GM12878 (cell line): ENCODE data around the gene TSPEAR. TPM values are rescaled to one million over a fixed set of nuclear protein-coding genes. Genes with fewer than 3 reads are reported as not detected.

Source experiments
- ATAC-seq: fragments of 200-7000 bp; cut with Tn5 transposase; 3 replicates; pipeline ENCODE4 v1.9.1; 2020; ENCODE audit warnings: mild to moderate bottlenecking, moderate library complexity
- BruUV-seq: library from RNA; stranded (reverse); fragments of 400-500 nt; replicated peaks from 2 replicates; lab custom pipeline; 2021; lab: Mats Ljungman, UMichigan
- CTCF ChIA-PET: fragments of 300-600 bp; sonication (Branson Sonifier 250); formaldehyde crosslinking; extraction: SDS; loops from one replicate; lab custom pipeline; 2021; ENCODE audit warnings: inconsistent platforms; lab: Yijun Ruan, JAX
- POLR2A ChIA-PET: fragments of 350-600 bp; formaldehyde crosslinking; extraction: SDS; loops from one replicate; lab custom pipeline; 2021; ENCODE audit warnings: inconsistent platforms; lab: Charles Lee
- RAD21 ChIA-PET: fragments of 300-600 bp; sonication (Branson Sonifier 250); formaldehyde crosslinking; loops from one replicate; lab custom pipeline; 2023; ENCODE audit warnings: antibody characterized with exemption; ENCODE audit not compliant: unreplicated experiment; lab: Charles Lee
- SMC1A ChIA-PET: fragments of 300-600 bp; sonication (Branson Sonifier 250); formaldehyde crosslinking; loops from one replicate; lab custom pipeline; 2023; ENCODE audit not compliant: unreplicated experiment, uncharacterized antibody; lab: Charles Lee
- DNase-seq: peaks from one replicate; pipeline ENCODE4 v3.0.0-alpha.2; 2011; ENCODE audit warnings: low read depth, low spot score
- FAIRE-seq: peaks from 3 replicates; lab custom pipeline; 2011; peaks lifted over from hg19 to GRCh38; lab: Jason Lieb, UNC
- H2AFZ ChIP-seq: 2 replicates; pipeline ENCODE4 v1.6.0; 2011; ENCODE audit warnings: low read depth, low read length, control low read depth; ENCODE audit not compliant: control insufficient read depth
- H3K27ac ChIP-seq: 2 replicates; pipeline ENCODE4 v1.5.1; 2011; ENCODE audit warnings: control low read depth; ENCODE audit not compliant: control insufficient read depth, insufficient read depth
- H3K27me3 ChIP-seq, 2 experiments: replicated peaks in 1 of 2; 2 replicates each; pipeline versions ENCODE4 v1.6.0 to v1.6.1; 2011; ENCODE audit warnings: low read length in 1 of 2; ENCODE audit not compliant: control insufficient read depth in 2 of 2, insufficient read depth in 2 of 2
- H3K36me3 ChIP-seq, 2 experiments: 2 replicates each; pipeline ENCODE4 v1.5.1; 2011; ENCODE audit warnings: low read length in 1 of 2; ENCODE audit not compliant: control insufficient read depth in 2 of 2, insufficient read depth in 2 of 2
- H3K4me1 ChIP-seq: 2 replicates; pipeline ENCODE4 v1.6.1; 2011; ENCODE audit warnings: mild to moderate bottlenecking, low read length, moderate library complexity, mixed read lengths; ENCODE audit not compliant: control insufficient read depth, insufficient read depth
- H3K4me2 ChIP-seq: 2 replicates; pipeline ENCODE4 v1.6.0; 2011; ENCODE audit warnings: control low read depth; ENCODE audit not compliant: control insufficient read depth, insufficient read depth
- H3K4me3 ChIP-seq: fragments of 200-600 bp; sonication (generic); 2 replicates; pipeline ENCODE4 v1.5.1; 2016
- H3K79me2 ChIP-seq: 2 replicates; pipeline ENCODE4 v1.6.0; 2011; ENCODE audit warnings: low read length; ENCODE audit not compliant: control insufficient read depth, insufficient read depth
- H3K9ac ChIP-seq: 2 replicates; pipeline ENCODE4 v1.8.0; 2011; ENCODE audit warnings: low read length, control low read depth, mixed read lengths; ENCODE audit not compliant: control insufficient read depth, insufficient read depth
- H3K9me3 ChIP-seq: replicated peaks from 3 replicates; pipeline ENCODE4 v1.5.1; 2011; ENCODE audit warnings: mild to moderate bottlenecking, low read length; ENCODE audit not compliant: control insufficient read depth, insufficient read depth
- H4K20me1 ChIP-seq: 2 replicates; pipeline ENCODE4 v1.6.0; 2011; ENCODE audit not compliant: control insufficient read depth, insufficient read depth
- BCL11A ChIP-seq: IDR thresholded peaks from 2 replicates; pipeline ENCODE4 v1.6.1; 2011; ENCODE audit warnings: low read depth, low read length
- BCL3 ChIP-seq: IDR thresholded peaks from 2 replicates; pipeline ENCODE4 v1.6.1; 2011; ENCODE audit warnings: borderline replicate concordance, low read depth, mild to moderate bottlenecking, moderate library complexity, low read length; ENCODE audit not compliant: insufficient read depth, poor library complexity, severe bottlenecking
- BCLAF1 ChIP-seq: fragments of 450-650 bp; IDR thresholded peaks from 2 replicates; pipeline ENCODE4 v1.6.1; 2017; ENCODE audit warnings: antibody characterized with exemption, mild to moderate bottlenecking, moderate library complexity
- E2F4 ChIP-seq: IDR thresholded peaks from 2 replicates; pipeline ENCODE4 v1.6.1; 2012; ENCODE audit warnings: low read depth, low read length, improper control_type of control experiment
- FOXK2 ChIP-seq: fragments of 450-650 bp; IDR thresholded peaks from 2 replicates; pipeline ENCODE4 v1.6.1; 2017; ENCODE audit warnings: mild to moderate bottlenecking, moderate library complexity
- HDAC6 ChIP-seq: fragments of 200-600 bp; sonication (generic); IDR thresholded peaks from one replicate; pipeline ENCODE4 v1.8.0; 2017; ENCODE audit warnings: antibody characterized with exemption; ENCODE audit not compliant: unreplicated experiment
- MLLT1 ChIP-seq: fragments of 450-650 bp; IDR thresholded peaks from 2 replicates; pipeline ENCODE4 v1.6.1; 2016; ENCODE audit warnings: mild to moderate bottlenecking
- MYC ChIP-seq: IDR thresholded peaks from 2 replicates; pipeline ENCODE4 v1.6.1; 2011; ENCODE audit warnings: mild to moderate bottlenecking, low read length, moderate library complexity, inconsistent platforms; ENCODE audit not compliant: insufficient read depth, insufficient replicate concordance, insufficient read length, severe bottlenecking
- NR2C2 ChIP-seq: IDR thresholded peaks from 2 replicates; pipeline ENCODE4 v1.6.1; 2011; ENCODE audit warnings: borderline replicate concordance, low read depth; ENCODE audit not compliant: control insufficient read depth, insufficient read length
- ZBTB11 ChIP-seq: fragments of 450-650 bp; formaldehyde crosslinking; IDR thresholded peaks from 2 replicates; pipeline ENCODE4 v1.5.0; 2022; ENCODE audit warnings: mild to moderate bottlenecking, missing genetic modification characterization
- WGBS: methylation state at CpG from one replicate; pipeline ENCODE4 v1.1.6; 2016; ENCODE audit warnings: low lambda C conversion rate; ENCODE audit not compliant: insufficient replicate concordance, insufficient coverage; ENCODE audit errors: missing lambda C conversion rate; 5-methylcytosine and 5-hydroxymethylcytosine counted together
- in situ Hi-C: fragments of 300-500 bp; cut with MboI; formaldehyde crosslinking; loops from 9 replicates; pipeline ENCODE4 v1.14.3; 2018; ENCODE audit warnings: mixed read lengths
- intact Hi-C: fragments of 100-400 bp; cut with micrococcal nuclease; formaldehyde crosslinking; loops from one replicate; pipeline ENCODE4 v1.14.2; 2022; ENCODE audit not compliant: unreplicated experiment
- polyA plus RNA-seq, 11 experiments: library from polyadenylated mRNA; depleted of rRNA in 4 of 11; unstranded in 6 of 11; stranded (reverse) in 5 of 11; fragments of >200 nt; fragmentation: Nextera tagmentation in 4 of 11; fragmentation: Illumina TruSeq in 1 of 11; extraction: Ambion mirVana in 4 of 11; extraction: Trizol in 1 of 11; gene quantifications; 1 replicate in 1 of 11; 2 replicates in 10 of 11; pipeline versions ENCODE4 v1.2.1 to v1.2.3, GENCODE V29; 2011 to 2016; ENCODE audit warnings: inconsistent platforms in 2 of 11, missing spikeins in 2 of 11, low read depth in 1 of 11
- total RNA-seq, 4 experiments: library from RNA; depleted of rRNA in 3 of 4; stranded (reverse); fragments of >200 nt in 3 of 4; fragmentation: Illumina TruSeq in 1 of 4; extraction: Trizol in 1 of 4; gene quantifications; 2 replicates each; pipeline versions ENCODE4 v1.2.1 to v1.2.3, GENCODE V29; 2013 to 2021

Gene TSPEAR
- total and polyA plus RNA-seq, 10 of the 15 experiments (the other 5 are each of a cell fraction or from before 2014, with no cell fraction given), result not detected

- FAIRE-seq (no peak), DNase-seq (no peak), ATAC-seq (no peak)
- Histone ChIP-seq H2AFZ (no peak overlapping the region), H3K4me2 (no peak overlapping the region), H4K20me1 (no peaks in the 10 kb centered on the region), H3K27ac (no peak overlapping the region), H3K9me3 (no peaks in the 10 kb centered on the region), H3K79me2 (no peaks in the 10 kb centered on the region), H3K36me3 (no peaks in the 10 kb centered on the region), H3K4me1 (no peaks in the 10 kb centered on the region), H3K9ac (no peak overlapping the region), H3K4me3 (no peak overlapping the region)
- in situ Hi-C loops, result no loop called here
- ChIA-PET POLR2A (no interaction called here), RAD21 (no interaction called here), SMC1A (no interaction called here), CTCF (interaction anchor here (0.5 kb wide), 1 partner anchor 669 kb away, joined by 3 read pairs; no protein-coding TSS in a partner anchor)
- intact Hi-C loops, result no loop called here
- TF ChIP-seq BCLAF1, result no peak
- no peak for TF ChIP-seq MYC
- no peak for TF ChIP-seq BCL3
- TF ChIP-seq BCL11A, result no peak
- no peak for TF ChIP-seq NR2C2
- no peak for TF ChIP-seq E2F4
- no peak for TF ChIP-seq HDAC6
- TF ChIP-seq MLLT1, result no peak
- no peak for TF ChIP-seq FOXK2
- TF ChIP-seq ZBTB11 (CRISPR knock-in tag), result no peak
- TF ChIP-seq, all 136 proteins: peak for 0
- no TSS peak for BruUV-seq
- H3K27me3 ChIP-seq, result no peaks in the 10 kb centered on the region; a peak in 2 of 4 replicates
- 29% methylated on average over 7 of the region's 7 CpGs for WGBS
These were observed 233.7 kb downstream of the TSPEAR start for GRCh38 chr21:44477712-44478111.
